Activated CD8-positive, alpha-beta memory T cell treated with anti-CD3 and anti-CD28 coated beads, Interleukin-2, amount 10 ng/mL, durations not matched to agents 7 days and 5 days (primary cell): ENCODE measurements around the gene LRRC7. TPM values are rescaled to one million over a fixed set of nuclear protein-coding genes. Genes with fewer than 3 reads are reported as not detected.

Experiments
- ATAC-seq: fragments of 150-1000 bp; cut with Tn5 transposase; one replicate; pipeline ENCODE4 v1.10.0; 2021; ENCODE audit warnings: moderate library complexity
- CTCF ChIA-PET: fragments of 350-600 bp; sonication (Branson Sonifier 250); formaldehyde crosslinking; loops from one replicate; lab custom pipeline; 2021; ENCODE audit warnings: antibody characterized with exemption; lab: Charles Lee
- DNase-seq: peaks from one replicate; pipeline ENCODE4 v3.0.0-alpha.2; 2020
- H3K27ac Mint-ChIP-seq: one replicate; pipeline ENCODE4 v1.8.0; 2021; ENCODE audit warnings: mild to moderate bottlenecking, mixed read lengths
- H3K27me3 Mint-ChIP-seq: one replicate; pipeline ENCODE4 v1.8.0; 2021; ENCODE audit warnings: mixed read lengths
- H3K36me3 Mint-ChIP-seq: one replicate; pipeline ENCODE4 v1.8.0; 2021; ENCODE audit warnings: mild to moderate bottlenecking, mixed read lengths
- H3K4me1 Mint-ChIP-seq: one replicate; pipeline ENCODE4 v1.8.0; 2021; ENCODE audit warnings: mixed read lengths
- H3K4me3 Mint-ChIP-seq: one replicate; pipeline ENCODE4 v1.8.0; 2021; ENCODE audit warnings: mild to moderate bottlenecking, moderate library complexity, mixed read lengths
- H3K9me3 Mint-ChIP-seq: one replicate; pipeline ENCODE4 v1.8.0; 2022; ENCODE audit warnings: low read depth, mixed read lengths
- total RNA-seq, 2 experiments: library from RNA; stranded (reverse); gene quantifications; one replicate each; pipeline ENCODE4 v1.2.3, GENCODE V29; 2021

The LRRC7 gene
- total RNA-seq, 2 experiments from 2014 or later: not detected

- Mint-ChIP-seq H3K27me3 (peaks cover 23% of the 10 kb centered on the region), H3K4me1 (no peaks in the 10 kb centered on the region)
- CTCF ChIA-PET: no interaction called here
Observed at GRCh38 chr1:70112838-70113237, 545.1 kb downstream of the LRRC7 start.

GRCh38 chr1:70115315-70115714 is 547.6 kb downstream of the LRRC7 start:
- no peak overlapping the region for H3K27ac Mint-ChIP-seq

More at GRCh38 chr1:70112838-70113237, 545.1 kb downstream of the LRRC7 start:
- Mint-ChIP-seq H3K36me3 (no peaks in the 10 kb centered on the region), H3K9me3 (no peaks in the 10 kb centered on the region), H3K27ac (no peak overlapping the region), H3K4me3 (no peak overlapping the region)
- DNase-seq (no peak), ATAC-seq (no peak)

GRCh38 chr1:70117046-70117445 is 549.3 kb downstream of the LRRC7 start:
- CTCF ChIA-PET: interaction anchor here (0.7 kb wide), 1 partner anchor 635 kb away, joined by 4 read pairs; no protein-coding TSS in a partner anchor
- Mint-ChIP-seq H3K36me3 (no peaks in the 10 kb centered on the region), H3K27ac (no peak overlapping the region), H3K27me3 (peaks cover 30% of the 10 kb centered on the region), H3K4me1 (no peaks in the 10 kb centered on the region), H3K4me3 (no peak overlapping the region), H3K9me3 (no peaks in the 10 kb centered on the region)
- DNase-seq (no peak), ATAC-seq (no peak)

More at GRCh38 chr1:70115315-70115714, 547.6 kb downstream of the LRRC7 start:
- H3K4me1 Mint-ChIP-seq: no peaks in the 10 kb centered on the region
- CTCF ChIA-PET: no interaction called here
- DNase-seq (no peak), ATAC-seq (no peak)
- H3K36me3 Mint-ChIP-seq: no peaks in the 10 kb centered on the region
- no peaks in the 10 kb centered on the region for H3K9me3 Mint-ChIP-seq
- peaks cover 32% of the 10 kb centered on the region for H3K27me3 Mint-ChIP-seq
- H3K4me3 Mint-ChIP-seq: no peak overlapping the region

GRCh38 chr1:70134148-70134547 is 566.4 kb downstream of the LRRC7 start:
- CTCF ChIA-PET: interaction anchor here (1.2 to 1.6 kb wide), 4 partner anchors 125 to 353 kb away, joined by 3 to 9 read pairs (median 4); no protein-coding TSS in a partner anchor
- H3K9me3 Mint-ChIP-seq: no peaks in the 10 kb centered on the region
- H3K36me3 Mint-ChIP-seq: no peaks in the 10 kb centered on the region
- H3K27ac Mint-ChIP-seq: no peak overlapping the region
- H3K4me1 Mint-ChIP-seq: peaks cover 5% of the 10 kb centered on the region
- no peak for DNase-seq
- ATAC-seq: no peak
- H3K27me3 Mint-ChIP-seq: peaks cover 33% of the 10 kb centered on the region
- H3K4me3 Mint-ChIP-seq: no peak overlapping the region

GRCh38 chr1:70140343-70140742 is 572.6 kb downstream of the LRRC7 start:
- Mint-ChIP-seq H3K27ac (no peak overlapping the region), H3K4me3 (no peak overlapping the region), H3K4me1 (no peaks in the 10 kb centered on the region), H3K9me3 (no peaks in the 10 kb centered on the region), H3K36me3 (no peaks in the 10 kb centered on the region), H3K27me3 (peaks cover 7% of the 10 kb centered on the region)
- CTCF ChIA-PET: no interaction called here
- DNase-seq (no peak), ATAC-seq (no peak)

- H3K27me3 Mint-ChIP-seq: peaks cover 3% of the 10 kb centered on the region
- CTCF ChIA-PET: no interaction called here
- DNase-seq: no peak
- H3K4me3 Mint-ChIP-seq: no peak overlapping the region
- no peaks in the 10 kb centered on the region for H3K9me3 Mint-ChIP-seq
- H3K36me3 Mint-ChIP-seq: no peaks in the 10 kb centered on the region
- ATAC-seq: no peak
- H3K27ac Mint-ChIP-seq: no peak overlapping the region
- no peaks in the 10 kb centered on the region for H3K4me1 Mint-ChIP-seq
Observed at GRCh38 chr1:70140894-70141293, 573.2 kb downstream of the LRRC7 start.

GRCh38 chr1:70142075-70142474 is 574.4 kb downstream of the LRRC7 start:
- Mint-ChIP-seq H3K27me3 (peaks cover 3% of the 10 kb centered on the region), H3K27ac (no peak overlapping the region), H3K4me3 (no peak overlapping the region), H3K4me1 (no peaks in the 10 kb centered on the region), H3K36me3 (peaks cover 2% of the 10 kb centered on the region), H3K9me3 (no peaks in the 10 kb centered on the region)
- no peak for DNase-seq
- ATAC-seq: no peak
- CTCF ChIA-PET: no interaction called here

- no peak overlapping the region for H3K4me3 Mint-ChIP-seq
- H3K36me3 Mint-ChIP-seq: peaks cover 4% of the 10 kb centered on the region
- no peaks in the 10 kb centered on the region for H3K27me3 Mint-ChIP-seq
- no peaks in the 10 kb centered on the region for H3K4me1 Mint-ChIP-seq
- no peak overlapping the region for H3K27ac Mint-ChIP-seq
- DNase-seq (no peak), ATAC-seq (no peak)
- H3K9me3 Mint-ChIP-seq: no peaks in the 10 kb centered on the region
- CTCF ChIA-PET: no interaction called here
Observed at GRCh38 chr1:70143048-70143659, 575.4 kb downstream of the LRRC7 start.

- Mint-ChIP-seq H3K36me3 (peaks cover 4% of the 10 kb centered on the region), H3K4me3 (no peak overlapping the region), H3K4me1 (no peaks in the 10 kb centered on the region), H3K27me3 (no peaks in the 10 kb centered on the region), H3K27ac (no peak overlapping the region), H3K9me3 (no peaks in the 10 kb centered on the region)
- ATAC-seq (no peak), DNase-seq (no peak)
- CTCF ChIA-PET: no interaction called here
Observed at GRCh38 chr1:70146488-70146887, 578.8 kb downstream of the LRRC7 start.

GRCh38 chr1:70150444-70150843 is 582.7 kb downstream of the LRRC7 start:
- no peak for DNase-seq
- no peak overlapping the region for H3K4me3 Mint-ChIP-seq
- no peak overlapping the region for H3K27ac Mint-ChIP-seq
- H3K9me3 Mint-ChIP-seq: no peaks in the 10 kb centered on the region
- CTCF ChIA-PET: interaction anchor here (0.6 kb wide), 1 partner anchor 263 kb away, joined by 3 read pairs; no protein-coding TSS in a partner anchor
- no peak for ATAC-seq
- peaks cover 5% of the 10 kb centered on the region for H3K36me3 Mint-ChIP-seq
- no peaks in the 10 kb centered on the region for H3K4me1 Mint-ChIP-seq
- H3K27me3 Mint-ChIP-seq: no peaks in the 10 kb centered on the region

- Mint-ChIP-seq H3K27ac (no peak overlapping the region), H3K4me3 (no peak overlapping the region), H3K27me3 (no peaks in the 10 kb centered on the region), H3K9me3 (no peaks in the 10 kb centered on the region), H3K36me3 (peaks cover 1% of the 10 kb centered on the region), H3K4me1 (no peaks in the 10 kb centered on the region)
- CTCF ChIA-PET: interaction anchor here (1.4 kb wide), 1 partner anchor 20 kb away, joined by 5 read pairs; no protein-coding TSS in a partner anchor
- DNase-seq (no peak), ATAC-seq (no peak)
Observed at GRCh38 chr1:70153739-70154138, 586.0 kb downstream of the LRRC7 start.

- DNase-seq (no peak), ATAC-seq (no peak)
- Mint-ChIP-seq H3K36me3 (peaks cover 4% of the 10 kb centered on the region), H3K27me3 (no peaks in the 10 kb centered on the region), H3K4me3 (no peak overlapping the region), H3K9me3 (no peaks in the 10 kb centered on the region), H3K27ac (no peak overlapping the region), H3K4me1 (no peaks in the 10 kb centered on the region)
- CTCF ChIA-PET: no interaction called here
Observed at GRCh38 chr1:70156529-70157120, 588.9 kb downstream of the LRRC7 start.

GRCh38 chr1:70164350-70164749 is 596.6 kb downstream of the LRRC7 start:
- H3K4me1 Mint-ChIP-seq: peaks cover 6% of the 10 kb centered on the region
- DNase-seq (no peak), ATAC-seq (no peak)
- no peaks in the 10 kb centered on the region for H3K27me3 Mint-ChIP-seq
- H3K27ac Mint-ChIP-seq: no peak overlapping the region
- peaks cover 20% of the 10 kb centered on the region for H3K36me3 Mint-ChIP-seq
- no peaks in the 10 kb centered on the region for H3K9me3 Mint-ChIP-seq
- no peak overlapping the region for H3K4me3 Mint-ChIP-seq
- CTCF ChIA-PET: no interaction called here

GRCh38 chr1:70168283-70168682 is 600.6 kb downstream of the LRRC7 start:
- H3K9me3 Mint-ChIP-seq: no peaks in the 10 kb centered on the region
- peaks cover 30% of the 10 kb centered on the region for H3K36me3 Mint-ChIP-seq
- H3K27ac Mint-ChIP-seq: no peak overlapping the region
- no peak overlapping the region for H3K4me3 Mint-ChIP-seq
- DNase-seq: no peak
- CTCF ChIA-PET: interaction anchor here (1.3 kb wide), 1 partner anchor 38 kb away, joined by 3 read pairs; no protein-coding TSS in a partner anchor
- peaks cover 14% of the 10 kb centered on the region for H3K4me1 Mint-ChIP-seq
- ATAC-seq: no peak
- H3K27me3 Mint-ChIP-seq: no peaks in the 10 kb centered on the region
